ENCODE results near the gene SHISAL2A.

- TF ChIP-seq CTCF (conservative IDR thresholded peaks at IDR 0.05; ENCODE audit: low read depth, low read length) (no peak), POLR2A (IDR thresholded peaks at IDR 0.05; ENCODE audit: low read depth, low read length) (no peak), MXI1 (IDR thresholded peaks at IDR 0.05; ENCODE audit: borderline replicate concordance, low read depth, low read length) (no peak), SMC3 (IDR thresholded peaks at IDR 0.05; ENCODE audit: low read depth, low read length) (no peak), FOS (IDR thresholded peaks at IDR 0.05; ENCODE audit: low read depth, low read length) (no peak), CEBPB (IDR thresholded peaks at IDR 0.05; ENCODE audit: low read depth, low read length) (no peak), NFE2L2 (IDR thresholded peaks at IDR 0.05; ENCODE audit: low read depth, low read length) (no peak), BHLHE40 (IDR thresholded peaks at IDR 0.05; ENCODE audit: low read depth, low read length) (no peak), RAD21 (IDR thresholded peaks at IDR 0.05; ENCODE audit: low read length) (no peak)
- TF ChIP-seq, protein P1, sequence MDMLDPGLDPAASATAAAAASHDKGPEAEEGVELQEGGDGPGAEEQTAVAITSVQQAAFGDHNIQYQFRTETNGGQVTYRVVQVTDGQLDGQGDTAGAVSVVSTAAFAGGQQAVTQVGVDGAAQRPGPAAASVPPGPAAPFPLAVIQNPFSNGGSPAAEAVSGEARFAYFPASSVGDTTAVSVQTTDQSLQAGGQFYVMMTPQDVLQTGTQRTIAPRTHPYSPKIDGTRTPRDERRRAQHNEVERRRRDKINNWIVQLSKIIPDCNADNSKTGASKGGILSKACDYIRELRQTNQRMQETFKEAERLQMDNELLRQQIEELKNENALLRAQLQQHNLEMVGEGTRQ (IDR thresholded peaks at IDR 0.05; ENCODE audit: low read depth, low read length) = no peak
Observed at GRCh38 chr1:52645261-52645660, 12.3 kb downstream of the SHISAL2A start.
